Prostate gland (tissue), 2 donors: ENCODE results near the gene CHST10. TPM values are rescaled to one million over a fixed set of nuclear protein-coding genes. Genes with fewer than 3 reads are reported as not detected.

Experiments
- DNase-seq: peaks from one replicate; pipeline ENCODE4 v3.0.0-alpha.2; 2019; ENCODE audit warnings: low spot score
- H3K27ac ChIP-seq, 2 donors: fragments of 200-600 bp; sonication (generic); 2 replicates each; pipeline ENCODE4 v1.5.1; 2017 to 2019
- H3K27me3 ChIP-seq: fragments of 200-600 bp; sonication (generic); replicated peaks from 2 replicates; pipeline ENCODE4 v1.5.1; 2019; ENCODE audit not compliant: insufficient read depth
- H3K36me3 ChIP-seq, 2 donors: fragments of 200-600 bp; sonication (generic); 1 replicate in 1 of 2; 2 replicates in 1 of 2; pipeline versions ENCODE4 v1.5.1 to v1.8.1; 2017 to 2019
- H3K4me1 ChIP-seq: fragments of 200-600 bp; sonication (generic); replicated peaks from 2 replicates; pipeline ENCODE4 v1.5.1; 2019
- H3K4me3 ChIP-seq, 2 donors: fragments of 200-600 bp; sonication (generic); 2 replicates each; pipeline ENCODE4 v1.5.1; 2017 to 2019
- H3K9me3 ChIP-seq: fragments of 200-600 bp; sonication (generic); 2 replicates; pipeline ENCODE4 v1.5.1; 2017
- POLR2A ChIP-seq: fragments of 450-650 bp; IDR thresholded peaks from one replicate; pipeline ENCODE4 v1.6.1; 2016; ENCODE audit warnings: antibody characterized with exemption, mild to moderate bottlenecking
- POLR2AphosphoS5 ChIP-seq: sonication (generic); formaldehyde crosslinking; IDR thresholded peaks from one replicate; pipeline ENCODE4 v1.6.1; 2017; ENCODE audit warnings: antibody characterized with exemption
- WGBS: methylation state at CpG from one replicate; pipeline ENCODE4 v1.1.5; 2018; 5-methylcytosine and 5-hydroxymethylcytosine counted together
- intact Hi-C: fragments of 100-400 bp; cut with DNase I; formaldehyde crosslinking; loops from one replicate; pipeline ENCODE4 v1.14.2; 2022
- total RNA-seq, 2 donors: library from RNA; depleted of rRNA; stranded (reverse); fragments of >200 nt; gene quantifications; one replicate each; pipeline ENCODE4 v1.1.0, GENCODE V29; 2016
- TF ChIP-seq, protein P1 (sequence below), 4 experiments: fragments of 200-600 bp in 2 of 4; fragments of 450-650 bp in 2 of 4; sonication (generic) in 2 of 4; IDR thresholded peaks; 1 replicate in 3 of 4; 2 replicates in 1 of 4; pipeline ENCODE4 v1.5.1; 2016 to 2019; ENCODE audit warnings: antibody characterized with exemption in 4 of 4, mild to moderate bottlenecking in 2 of 4, moderate library complexity in 2 of 4

CHST10 gene
- total RNA-seq, 2 donors from 2014 or later, result 10.0 to 27.7 TPM

DNA sequence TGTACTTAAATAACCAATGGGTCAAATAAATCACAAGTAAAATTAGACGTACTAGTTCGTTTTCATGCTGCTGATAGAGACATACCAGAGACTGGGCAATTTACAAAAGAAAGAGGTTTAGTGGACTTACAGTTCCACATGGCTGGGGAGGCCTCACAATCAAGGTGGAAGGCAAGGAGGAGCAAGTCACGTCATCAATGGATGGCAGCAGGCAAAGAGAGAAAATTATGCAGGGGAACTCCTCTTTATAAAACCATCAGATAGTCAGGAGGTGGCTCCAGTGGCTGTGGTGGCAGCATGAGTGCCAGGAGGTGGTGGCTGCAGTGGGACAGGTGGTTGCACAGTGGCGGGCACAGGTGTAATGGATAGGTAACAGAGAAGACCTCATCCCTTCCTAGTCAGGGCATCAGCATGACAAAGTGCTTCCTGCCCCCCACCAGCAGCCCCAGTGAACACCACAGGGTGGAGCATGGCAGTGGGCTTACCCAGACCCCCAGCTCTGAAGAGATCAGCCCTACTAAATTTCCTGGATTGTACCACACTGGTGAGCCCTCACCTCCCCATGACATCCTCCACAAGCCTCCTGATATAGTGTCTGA is 6.9 kb upstream of the CHST10 start:
- H3K4me3 ChIP-seq, result no peak overlapping the region
- no peaks in the 10 kb centered on the region for H3K4me1 ChIP-seq
- H3K27ac ChIP-seq, result no peak overlapping the region
- no peak for DNase-seq
- TF ChIP-seq POLR2AphosphoS5, result no peak
- TF ChIP-seq POLR2A, result no peak
- TF ChIP-seq, protein P1, sequence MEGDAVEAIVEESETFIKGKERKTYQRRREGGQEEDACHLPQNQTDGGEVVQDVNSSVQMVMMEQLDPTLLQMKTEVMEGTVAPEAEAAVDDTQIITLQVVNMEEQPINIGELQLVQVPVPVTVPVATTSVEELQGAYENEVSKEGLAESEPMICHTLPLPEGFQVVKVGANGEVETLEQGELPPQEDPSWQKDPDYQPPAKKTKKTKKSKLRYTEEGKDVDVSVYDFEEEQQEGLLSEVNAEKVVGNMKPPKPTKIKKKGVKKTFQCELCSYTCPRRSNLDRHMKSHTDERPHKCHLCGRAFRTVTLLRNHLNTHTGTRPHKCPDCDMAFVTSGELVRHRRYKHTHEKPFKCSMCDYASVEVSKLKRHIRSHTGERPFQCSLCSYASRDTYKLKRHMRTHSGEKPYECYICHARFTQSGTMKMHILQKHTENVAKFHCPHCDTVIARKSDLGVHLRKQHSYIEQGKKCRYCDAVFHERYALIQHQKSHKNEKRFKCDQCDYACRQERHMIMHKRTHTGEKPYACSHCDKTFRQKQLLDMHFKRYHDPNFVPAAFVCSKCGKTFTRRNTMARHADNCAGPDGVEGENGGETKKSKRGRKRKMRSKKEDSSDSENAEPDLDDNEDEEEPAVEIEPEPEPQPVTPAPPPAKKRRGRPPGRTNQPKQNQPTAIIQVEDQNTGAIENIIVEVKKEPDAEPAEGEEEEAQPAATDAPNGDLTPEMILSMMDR (IDR thresholded peaks at IDR 0.05), result no peak
- no peaks in the 10 kb centered on the region for H3K36me3 ChIP-seq
- 83% methylated on average over 4 of the region's 4 CpGs for WGBS
- no peaks in the 10 kb centered on the region for H3K9me3 ChIP-seq
- no peaks in the 10 kb centered on the region for H3K27me3 ChIP-seq
- intact Hi-C loops, result loop anchor here (10.0 kb wide), 1 partner anchor 560 kb away; no protein-coding TSS in a partner anchor

DNA sequence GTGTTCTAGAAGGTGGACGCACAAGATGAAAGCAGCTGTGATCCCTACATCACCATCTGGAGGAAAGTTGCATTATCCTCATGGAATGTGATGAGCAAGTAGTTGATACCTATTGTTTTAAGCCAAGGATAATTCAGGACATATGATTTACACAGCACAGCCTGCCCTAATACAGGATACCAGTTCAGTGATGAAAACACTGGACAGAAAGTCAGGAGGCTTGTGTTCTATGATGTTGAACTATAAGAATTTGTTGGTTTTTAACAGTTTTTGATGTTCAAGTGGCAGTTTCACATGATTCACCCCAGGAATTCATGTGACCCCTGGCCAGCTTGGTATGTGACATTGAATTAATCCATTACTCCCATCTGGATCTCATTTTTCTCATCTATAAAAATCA is 6.2 kb upstream of the CHST10 start:
- TF ChIP-seq POLR2AphosphoS5, result no peak
- no peak for TF ChIP-seq POLR2A
- TF ChIP-seq, protein P1 (IDR thresholded peaks at IDR 0.05), result no peak
- no peaks in the 10 kb centered on the region for H3K27me3 ChIP-seq
- no peak overlapping the region for H3K27ac ChIP-seq
- no peaks in the 10 kb centered on the region for H3K9me3 ChIP-seq
- no peak for DNase-seq
- no peak overlapping the region for H3K4me3 ChIP-seq
- no peaks in the 10 kb centered on the region for H3K36me3 ChIP-seq
- H3K4me1 ChIP-seq, result no peaks in the 10 kb centered on the region
- intact Hi-C loops, result loop anchor here (10.0 kb wide), 1 partner anchor 561 kb away; no protein-coding TSS in a partner anchor
- 62% methylated on average over 1 of the region's 1 CpG for WGBS

DNA sequence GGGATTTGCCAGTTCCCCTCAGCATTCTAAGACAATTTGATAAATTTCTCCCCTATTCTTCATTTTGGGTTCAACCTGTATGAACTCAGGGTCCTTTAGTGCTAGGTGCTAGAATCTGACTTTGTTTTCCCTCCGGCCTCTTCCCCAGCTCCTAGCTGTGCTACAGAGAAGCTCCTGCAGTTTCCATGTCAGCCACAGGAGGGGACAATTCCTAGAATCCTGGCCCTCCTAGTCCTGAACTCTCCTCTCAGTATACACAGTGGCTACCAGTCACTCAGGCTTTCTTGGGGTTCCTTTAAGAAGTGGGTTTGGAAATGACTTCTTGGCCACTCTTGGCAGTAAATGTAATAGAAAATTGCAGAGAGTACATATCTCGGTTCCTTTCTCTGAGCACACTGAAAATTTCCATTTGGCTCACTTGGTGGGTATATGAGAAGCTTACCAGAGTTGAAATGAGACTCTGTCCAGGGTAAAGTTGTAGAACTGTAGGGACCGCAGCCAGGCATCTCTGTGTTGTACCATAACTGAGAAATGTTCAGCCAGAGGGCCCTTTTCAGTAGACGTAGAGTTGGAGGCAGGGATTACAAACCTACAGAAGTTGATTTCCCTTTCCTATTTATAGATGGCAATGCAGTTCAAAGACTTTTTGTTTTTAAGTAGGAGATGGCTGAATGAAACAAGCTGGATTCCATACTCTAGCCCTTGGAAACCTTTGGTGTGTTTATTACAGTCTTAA is 5.0 kb upstream of the CHST10 start:
- no peak for DNase-seq
- H3K9me3 ChIP-seq, result no peaks in the 10 kb centered on the region
- H3K36me3 ChIP-seq, result no peaks in the 10 kb centered on the region
- intact Hi-C loops, result loop anchor here (10.0 kb wide), 1 partner anchor 562 kb away; no protein-coding TSS in a partner anchor
- H3K27me3 ChIP-seq, result no peaks in the 10 kb centered on the region
- no peaks in the 10 kb centered on the region for H3K4me1 ChIP-seq
- no peak for TF ChIP-seq POLR2AphosphoS5
- TF ChIP-seq, protein P1 (IDR thresholded peaks at IDR 0.05), result peak in 2 of 4 experiments; percentile 14 to 17
- no peak overlapping the region for H3K27ac ChIP-seq
- 82% methylated on average over 4 of the region's 4 CpGs for WGBS
- no peak overlapping the region for H3K4me3 ChIP-seq

DNA sequence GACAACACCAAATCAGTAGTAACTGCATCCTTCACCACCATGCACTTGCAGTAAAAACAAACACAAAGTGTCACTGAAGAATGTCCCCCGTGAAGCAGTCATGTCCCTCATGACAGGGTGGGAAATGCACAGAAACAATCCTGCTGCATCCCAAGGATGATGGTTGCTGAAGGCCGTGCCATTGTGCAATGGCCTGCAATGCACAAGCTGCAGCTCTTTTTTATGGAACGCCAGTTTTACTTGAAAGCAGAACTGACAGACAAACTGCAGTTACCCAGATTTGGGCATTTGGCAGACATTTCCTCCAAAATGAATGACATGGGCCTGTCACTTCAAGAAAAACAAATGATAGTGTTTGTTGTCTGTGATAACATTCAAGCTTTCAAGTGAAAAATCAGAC is 2.4 kb upstream of the CHST10 start:
- intact Hi-C loops, result loop anchor here (10.0 kb wide), 1 partner anchor 565 kb away; no protein-coding TSS in a partner anchor
- DNase-seq, result no peak

More for the DNA sequence above, 2.4 kb upstream of the CHST10 start:
- no peaks in the 10 kb centered on the region for H3K27me3 ChIP-seq
- no peak overlapping the region for H3K4me3 ChIP-seq
- no peaks in the 10 kb centered on the region for H3K9me3 ChIP-seq
- WGBS, result 69% methylated on average over 3 of the region's 3 CpGs
- no peak overlapping the region for H3K27ac ChIP-seq
- TF ChIP-seq POLR2AphosphoS5 (no peak), POLR2A (no peak)
- TF ChIP-seq, protein P1 (IDR thresholded peaks at IDR 0.05), result no peak
- H3K36me3 ChIP-seq, result no peaks in the 10 kb centered on the region
- no peaks in the 10 kb centered on the region for H3K4me1 ChIP-seq
